ENCODE measurements around the gene GAL3ST1.
A peak's percentile ranks its signal among the peaks of the same experiment; 100 is the strongest.
"Not testable (repeated sequence)": the region's sequence is repeated elsewhere in the genome, so short reads cannot be mapped to it uniquely, and the experiment has no call there.

Gene GAL3ST1

DNA sequence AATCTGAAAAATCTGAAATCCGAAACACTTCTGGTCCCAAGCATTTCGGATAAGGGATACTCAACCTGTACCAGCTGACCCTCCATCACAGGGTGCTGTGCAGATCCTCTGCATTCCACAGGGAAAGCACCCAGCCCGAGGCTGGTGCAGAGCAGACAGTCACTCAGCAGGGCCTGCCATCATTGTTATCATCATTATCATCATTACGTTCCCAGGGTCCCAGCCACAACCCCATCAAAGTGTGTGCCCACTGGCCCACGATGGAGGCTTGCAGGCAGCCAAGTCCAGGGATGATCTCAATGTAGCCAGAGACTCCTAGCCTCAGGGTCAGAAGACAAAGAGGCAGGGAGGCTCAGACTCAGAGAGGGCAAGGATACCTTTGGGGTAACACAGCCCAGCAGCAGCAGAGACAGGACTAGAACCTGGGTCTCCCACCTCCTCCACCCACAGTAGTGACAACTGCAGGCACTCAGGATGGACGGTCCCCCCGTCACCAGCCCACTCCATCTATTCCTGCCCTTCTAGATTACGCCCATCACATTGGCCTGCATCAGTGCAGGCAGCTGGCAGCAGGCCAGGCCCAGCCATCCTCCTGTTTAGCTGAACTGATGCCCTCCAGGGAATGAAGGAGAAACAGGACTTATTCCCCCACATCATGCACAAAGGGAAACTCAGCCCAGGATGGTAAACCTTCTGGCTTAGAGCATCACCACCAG, 10.3 kb downstream of the GAL3ST1 start:
- no peak for DNase-seq

DNA sequence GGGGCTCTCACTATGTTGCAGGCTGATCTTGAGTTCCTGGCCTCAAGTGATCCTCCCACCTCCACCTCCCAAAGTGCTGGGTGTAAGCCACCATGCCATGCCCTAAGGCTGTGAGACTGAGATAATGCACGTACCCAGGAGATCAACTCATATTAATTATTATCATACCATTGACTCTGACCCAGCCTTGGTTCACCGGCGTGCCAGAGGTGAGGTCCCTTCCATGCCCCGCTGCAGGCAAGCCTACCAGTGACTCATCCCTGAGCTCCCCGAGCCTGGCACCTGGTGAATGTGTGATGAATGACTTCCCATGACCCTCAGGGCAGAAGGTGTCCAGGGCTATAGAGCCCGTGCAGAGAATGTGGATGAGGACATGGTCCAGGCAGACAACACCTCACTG, 12.1 kb downstream of the GAL3ST1 start:
- DNase-seq, result no peak

DNA sequence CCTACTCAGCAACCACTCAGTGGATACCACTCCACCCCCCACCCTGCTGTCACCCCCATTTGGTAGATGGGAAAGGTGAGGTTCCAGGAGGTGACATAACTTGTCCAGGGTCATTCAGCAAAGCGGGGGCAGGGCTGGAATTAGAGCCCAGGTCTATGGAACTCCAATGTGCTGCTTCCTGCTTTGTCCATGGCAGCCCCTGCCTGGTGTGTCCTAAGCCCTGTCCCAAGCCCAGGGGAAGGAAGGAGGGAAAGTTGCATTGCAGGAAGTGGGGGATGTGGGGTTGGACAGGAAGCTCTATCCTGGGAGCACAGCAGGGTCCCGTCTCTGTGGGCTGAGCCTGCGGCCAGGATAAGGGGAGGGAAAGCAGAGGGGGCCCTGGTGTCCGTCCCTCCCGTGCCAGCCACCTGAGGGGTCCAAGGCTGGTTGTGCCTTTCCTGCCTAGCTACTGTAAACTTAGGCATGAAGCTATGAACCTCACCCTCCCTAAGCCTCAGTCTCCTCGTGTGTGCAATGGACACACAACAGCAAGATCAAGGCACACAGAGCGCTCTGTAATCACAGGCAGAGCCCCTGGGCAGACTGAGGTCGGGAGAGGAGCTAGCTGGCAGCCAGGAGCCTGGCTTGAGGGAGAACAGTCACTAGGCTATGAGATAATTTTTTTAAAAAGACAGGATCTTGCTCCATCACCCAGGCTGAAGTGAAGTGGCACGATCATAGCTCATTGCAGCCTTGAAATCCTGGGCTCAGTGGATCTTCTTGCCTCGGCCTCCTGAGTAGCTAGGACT, 12.9 kb downstream of the GAL3ST1 start:
- no peak for DNase-seq

GRCh38 chr22:30560643-30561202, 13.7 kb downstream of the GAL3ST1 start:
- DNase-seq, result not testable (repeated sequence)

- DNase-seq, result no peak
These were observed 14.6 kb downstream of the GAL3ST1 start for GRCh38 chr22:30559889-30560288.

- no peak for DNase-seq
These were observed 17.2 kb downstream of the GAL3ST1 start for GRCh38 chr22:30557243-30557642.

GRCh38 chr22:30556388-30556787, 18.1 kb downstream of the GAL3ST1 start:
- DNase-seq, result no peak

- DNase-seq, result no peak
These were observed 18.9 kb downstream of the GAL3ST1 start for GRCh38 chr22:30555282-30556210.

- no peak for DNase-seq
These were observed 20.5 kb downstream of the GAL3ST1 start for GRCh38 chr22:30553971-30554370.

- no peak for DNase-seq
These were observed 21.7 kb downstream of the GAL3ST1 start for GRCh38 chr22:30552719-30553118.

- DNase-seq, result not testable (repeated sequence)
These were observed 22.7 kb downstream of the GAL3ST1 start for GRCh38 chr22:30551813-30552212.

- no peak for DNase-seq
These were observed 27.3 kb downstream of the GAL3ST1 start for GRCh38 chr22:30547188-30547587.

DNA sequence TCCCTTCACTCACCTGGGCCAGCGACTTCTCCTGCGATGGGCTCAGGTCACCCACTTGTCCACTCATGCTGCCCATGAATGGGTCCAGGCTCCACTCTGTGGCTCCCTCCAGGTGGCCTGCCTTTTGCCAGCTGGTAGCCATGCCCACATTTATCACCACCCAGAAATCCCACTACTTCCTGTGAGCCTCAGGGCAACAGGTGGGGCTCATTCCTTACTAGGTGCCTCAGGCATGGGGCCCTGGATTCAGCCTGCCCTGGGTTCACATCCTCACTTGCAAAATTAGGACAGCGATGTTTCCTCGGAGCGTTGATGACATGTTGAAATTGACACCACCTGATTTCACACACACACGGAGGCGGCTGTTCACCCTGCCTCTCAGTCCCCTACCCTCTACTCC, 27.8 kb downstream of the GAL3ST1 start, which contains the start of gene SEC14L6:
Gene SEC14L6 (minus strand): TSS at position 126 of the 400 bp plus-strand sequence. CDS start 59 bp downstream, at position 67.
- DNase-seq, result no peak

DNA sequence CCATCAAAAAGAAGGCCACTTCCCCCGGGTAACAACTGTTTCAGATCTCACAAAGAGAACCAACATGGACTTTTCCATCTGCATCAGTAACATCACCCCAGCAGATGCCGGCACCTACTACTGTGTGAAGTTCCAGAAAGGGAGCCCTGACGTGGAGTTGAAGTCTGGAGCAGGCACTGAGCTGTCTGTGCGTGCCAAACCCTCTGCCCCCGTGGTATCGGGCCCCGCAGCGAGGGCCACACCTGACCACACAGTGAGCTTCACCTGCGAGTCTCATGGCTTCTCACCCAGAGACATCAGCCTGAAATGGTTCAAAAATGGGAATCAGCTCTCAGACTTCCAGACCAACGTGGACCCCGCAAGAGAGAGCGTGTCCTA, 31.7 kb downstream of the GAL3ST1 start:
- no peak for DNase-seq

GRCh38 chr22:30541961-30542810, 32.3 kb downstream of the GAL3ST1 start:
- peak; percentile 14 for DNase-seq

GRCh38 chr22:30541511-30541910, 33.0 kb downstream of the GAL3ST1 start:
- not testable (repeated sequence) for DNase-seq

- DNase-seq, result no peak
These were observed 35.1 kb downstream of the GAL3ST1 start for GRCh38 chr22:30539368-30539767.

DNA sequence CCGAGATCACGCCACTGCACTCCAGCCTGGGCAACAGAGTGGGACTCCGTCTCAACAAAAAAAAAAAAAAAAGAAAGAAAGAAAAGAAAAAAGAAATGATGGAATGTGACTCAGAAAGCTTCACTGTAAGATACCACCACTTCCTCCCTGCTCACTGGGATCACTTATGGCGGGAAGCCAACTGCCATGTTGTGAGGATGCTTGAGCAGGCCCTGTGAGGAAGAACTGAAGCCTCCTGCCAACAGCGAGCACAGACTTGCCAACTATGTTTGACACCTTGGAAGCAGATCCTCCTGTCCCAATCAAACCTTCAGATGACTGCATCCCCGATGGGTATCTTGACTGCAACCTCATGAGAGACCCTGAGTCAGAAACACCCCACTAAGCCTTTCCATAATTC, 36.2 kb downstream of the GAL3ST1 start:
- DNase-seq, result no peak

DNA sequence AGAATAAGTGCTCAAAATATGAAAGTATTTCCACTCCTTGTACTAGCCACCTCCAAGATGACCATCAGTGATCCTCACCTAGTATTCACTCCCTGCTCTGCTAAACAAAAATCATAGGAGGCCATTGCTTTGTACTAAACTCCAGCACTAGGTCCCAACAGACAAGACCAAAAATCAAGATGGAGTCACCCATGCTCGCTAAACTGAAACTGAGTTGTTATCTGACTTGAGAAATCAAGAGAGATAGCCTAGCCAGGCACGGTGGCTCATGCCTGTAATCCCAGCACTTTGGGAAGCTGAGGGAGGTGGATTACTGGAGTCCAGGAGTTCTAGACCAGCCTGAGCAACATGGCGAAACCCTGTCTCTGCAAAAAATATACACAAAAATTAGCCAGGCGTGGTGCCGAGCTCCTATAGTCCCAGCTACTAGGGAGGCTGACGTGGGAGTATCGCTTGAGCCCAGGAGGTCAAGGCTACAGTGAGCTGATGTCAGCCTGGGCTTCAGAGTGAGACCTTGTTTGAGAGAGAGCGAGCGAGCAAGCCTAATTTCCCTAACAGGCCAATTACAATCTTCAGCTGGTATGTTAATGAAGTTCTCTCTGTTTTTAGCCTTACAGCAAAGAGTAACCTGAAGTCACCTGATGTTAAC, 37.3 kb downstream of the GAL3ST1 start:
- DNase-seq, result no peak

DNA sequence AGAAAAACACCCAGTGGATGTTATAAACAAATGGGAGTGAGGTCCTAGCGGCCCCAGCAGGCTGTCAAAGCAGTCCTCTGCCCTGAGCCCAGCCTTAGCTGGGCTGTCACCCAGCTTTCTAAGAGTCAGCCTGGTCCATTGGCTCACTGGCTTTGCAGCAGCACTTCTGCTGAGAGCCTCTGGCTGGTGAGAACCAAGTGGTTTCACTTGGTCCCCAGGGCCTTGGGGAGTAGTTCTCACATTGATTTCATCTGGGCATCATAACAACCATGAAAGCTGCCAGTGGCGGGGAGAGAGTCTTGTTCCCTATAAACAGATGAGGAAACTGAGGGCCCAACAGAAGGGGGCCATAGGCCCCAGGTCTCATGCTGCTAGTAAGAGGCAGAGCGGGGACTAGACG, 39.3 kb downstream of the GAL3ST1 start:
- no peak for DNase-seq

Data from inflammatory macrophage treated with lipopolysaccharide for 4 hours (primary cell).